ENCODE data around the gene USP37. TPM values are rescaled to one million over a fixed set of nuclear protein-coding genes. Genes with fewer than 3 reads are reported as not detected.

Gene USP37
- total and polyA plus RNA-seq, 2 of the 13 experiments (the other 11 are each of a cell fraction or from before 2014, with no cell fraction given) = 6.5 to 30.6 TPM

DNA sequence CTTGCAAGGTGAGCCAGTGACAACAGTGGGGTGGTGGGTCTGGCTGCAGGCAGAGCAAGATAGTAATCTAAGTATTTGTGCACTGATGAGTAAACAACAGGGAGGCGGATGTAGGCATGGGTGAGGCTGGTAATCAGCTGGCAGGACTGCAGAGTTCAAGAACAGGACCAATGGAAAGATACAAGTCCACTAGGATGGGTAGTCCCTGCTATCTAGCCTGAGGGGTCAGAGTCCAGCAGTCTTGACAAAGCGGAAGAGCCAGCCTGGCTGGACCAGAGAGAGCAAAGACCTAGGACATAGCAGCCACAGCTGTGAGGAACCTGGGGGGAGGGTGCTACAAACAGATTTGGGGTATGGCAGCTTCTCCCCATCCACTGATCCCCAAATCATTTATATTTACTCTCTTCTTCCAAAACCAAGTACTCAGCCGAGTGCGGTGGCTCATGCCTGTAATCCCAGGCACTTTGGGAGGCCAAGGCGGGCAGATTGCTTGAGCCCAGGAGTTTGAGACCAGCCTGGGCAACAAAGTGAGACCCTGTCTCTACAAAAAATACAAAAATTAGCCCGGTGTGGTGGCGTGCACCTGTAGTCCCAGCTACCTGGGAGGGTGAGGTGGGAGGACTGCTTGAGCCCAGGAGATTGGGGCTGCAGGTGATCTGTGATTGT is 123.3 kb downstream of the USP37 start (continued):
- no peak for TF ChIP-seq ZIK1 (CRISPR knock-in tag; IDR thresholded peaks at IDR 0.05; ENCODE audit: borderline replicate concordance, low read depth)
- TF ChIP-seq, protein P1, sequence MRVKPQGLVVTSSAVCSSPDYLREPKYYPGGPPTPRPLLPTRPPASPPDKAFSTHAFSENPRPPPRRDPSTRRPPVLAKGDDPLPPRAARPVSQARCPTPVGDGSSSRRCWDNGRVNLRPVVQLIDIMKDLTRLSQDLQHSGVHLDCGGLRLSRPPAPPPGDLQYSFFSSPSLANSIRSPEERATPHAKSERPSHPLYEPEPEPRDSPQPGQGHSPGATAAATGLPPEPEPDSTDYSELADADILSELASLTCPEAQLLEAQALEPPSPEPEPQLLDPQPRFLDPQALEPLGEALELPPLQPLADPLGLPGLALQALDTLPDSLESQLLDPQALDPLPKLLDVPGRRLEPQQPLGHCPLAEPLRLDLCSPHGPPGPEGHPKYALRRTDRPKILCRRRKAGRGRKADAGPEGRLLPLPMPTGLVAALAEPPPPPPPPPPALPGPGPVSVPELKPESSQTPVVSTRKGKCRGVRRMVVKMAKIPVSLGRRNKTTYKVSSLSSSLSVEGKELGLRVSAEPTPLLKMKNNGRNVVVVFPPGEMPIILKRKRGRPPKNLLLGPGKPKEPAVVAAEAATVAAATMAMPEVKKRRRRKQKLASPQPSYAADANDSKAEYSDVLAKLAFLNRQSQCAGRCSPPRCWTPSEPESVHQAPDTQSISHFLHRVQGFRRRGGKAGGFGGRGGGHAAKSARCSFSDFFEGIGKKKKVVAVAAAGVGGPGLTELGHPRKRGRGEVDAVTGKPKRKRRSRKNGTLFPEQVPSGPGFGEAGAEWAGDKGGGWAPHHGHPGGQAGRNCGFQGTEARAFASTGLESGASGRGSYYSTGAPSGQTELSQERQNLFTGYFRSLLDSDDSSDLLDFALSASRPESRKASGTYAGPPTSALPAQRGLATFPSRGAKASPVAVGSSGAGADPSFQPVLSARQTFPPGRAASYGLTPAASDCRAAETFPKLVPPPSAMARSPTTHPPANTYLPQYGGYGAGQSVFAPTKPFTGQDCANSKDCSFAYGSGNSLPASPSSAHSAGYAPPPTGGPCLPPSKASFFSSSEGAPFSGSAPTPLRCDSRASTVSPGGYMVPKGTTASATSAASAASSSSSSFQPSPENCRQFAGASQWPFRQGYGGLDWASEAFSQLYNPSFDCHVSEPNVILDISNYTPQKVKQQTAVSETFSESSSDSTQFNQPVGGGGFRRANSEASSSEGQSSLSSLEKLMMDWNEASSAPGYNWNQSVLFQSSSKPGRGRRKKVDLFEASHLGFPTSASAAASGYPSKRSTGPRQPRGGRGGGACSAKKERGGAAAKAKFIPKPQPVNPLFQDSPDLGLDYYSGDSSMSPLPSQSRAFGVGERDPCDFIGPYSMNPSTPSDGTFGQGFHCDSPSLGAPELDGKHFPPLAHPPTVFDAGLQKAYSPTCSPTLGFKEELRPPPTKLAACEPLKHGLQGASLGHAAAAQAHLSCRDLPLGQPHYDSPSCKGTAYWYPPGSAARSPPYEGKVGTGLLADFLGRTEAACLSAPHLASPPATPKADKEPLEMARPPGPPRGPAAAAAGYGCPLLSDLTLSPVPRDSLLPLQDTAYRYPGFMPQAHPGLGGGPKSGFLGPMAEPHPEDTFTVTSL (CRISPR knock-in tag; IDR thresholded peaks at IDR 0.05; ENCODE audit: borderline replicate concordance) = peak; percentile 96
- peak; percentile 90 for TF ChIP-seq ZBTB3 (CRISPR knock-in tag; IDR thresholded peaks at IDR 0.05; ENCODE audit: borderline replicate concordance, low read depth)
- TF ChIP-seq SATB2 (CRISPR knock-in tag; IDR thresholded peaks at IDR 0.05) = no peak
- peak; percentile 84 for TF ChIP-seq SP5 (CRISPR knock-in tag; IDR thresholded peaks at IDR 0.05; ENCODE audit: borderline replicate concordance, low read depth)
- no peak for TF ChIP-seq PRPF4 (IDR thresholded peaks at IDR 0.05; ENCODE audit: low read depth, low read length, poor library complexity, severe bottlenecking)
- TF ChIP-seq ZNF639 (CRISPR knock-in tag; conservative IDR thresholded peaks at IDR 0.05) = peak; percentile 58; the same call in 1 of the 2 replicates
- no peak for TF ChIP-seq ZNF24 (IDR thresholded peaks at IDR 0.05)
- TF ChIP-seq PTBP1 (IDR thresholded peaks at IDR 0.05; ENCODE audit: low read depth, low read length, poor library complexity, severe bottlenecking) = no peak
- TF ChIP-seq, protein P2, sequence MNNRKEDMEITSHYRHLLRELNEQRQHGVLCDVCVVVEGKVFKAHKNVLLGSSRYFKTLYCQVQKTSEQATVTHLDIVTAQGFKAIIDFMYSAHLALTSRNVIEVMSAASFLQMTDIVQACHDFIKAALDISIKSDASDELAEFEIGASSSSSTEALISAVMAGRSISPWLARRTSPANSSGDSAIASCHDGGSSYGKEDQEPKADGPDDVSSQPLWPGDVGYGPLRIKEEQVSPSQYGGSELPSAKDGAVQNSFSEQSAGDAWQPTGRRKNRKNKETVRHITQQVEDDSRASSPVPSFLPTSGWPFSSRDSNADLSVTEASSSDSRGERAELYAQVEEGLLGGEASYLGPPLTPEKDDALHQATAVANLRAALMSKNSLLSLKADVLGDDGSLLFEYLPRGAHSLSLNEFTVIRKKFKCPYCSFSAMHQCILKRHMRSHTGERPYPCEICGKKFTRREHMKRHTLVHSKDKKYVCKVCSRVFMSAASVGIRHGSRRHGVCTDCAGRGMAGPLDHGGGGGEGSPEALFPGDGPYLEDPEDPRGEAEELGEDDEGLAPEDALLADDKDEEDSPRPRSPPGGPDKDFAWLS (CRISPR knock-in tag; IDR thresholded peaks at IDR 0.05; ENCODE audit: borderline replicate concordance) = peak; percentile 84; the same call in 1 of the 2 replicates
- TF ChIP-seq MED13 (CRISPR knock-in tag; IDR thresholded peaks at IDR 0.05) = peak; percentile 74; the same call in 1 of the 2 replicates
- no peak for TF ChIP-seq SRSF4 (IDR thresholded peaks at IDR 0.05; ENCODE audit: low read depth, low read length, poor library complexity, severe bottlenecking)
- TF ChIP-seq, protein P3, sequence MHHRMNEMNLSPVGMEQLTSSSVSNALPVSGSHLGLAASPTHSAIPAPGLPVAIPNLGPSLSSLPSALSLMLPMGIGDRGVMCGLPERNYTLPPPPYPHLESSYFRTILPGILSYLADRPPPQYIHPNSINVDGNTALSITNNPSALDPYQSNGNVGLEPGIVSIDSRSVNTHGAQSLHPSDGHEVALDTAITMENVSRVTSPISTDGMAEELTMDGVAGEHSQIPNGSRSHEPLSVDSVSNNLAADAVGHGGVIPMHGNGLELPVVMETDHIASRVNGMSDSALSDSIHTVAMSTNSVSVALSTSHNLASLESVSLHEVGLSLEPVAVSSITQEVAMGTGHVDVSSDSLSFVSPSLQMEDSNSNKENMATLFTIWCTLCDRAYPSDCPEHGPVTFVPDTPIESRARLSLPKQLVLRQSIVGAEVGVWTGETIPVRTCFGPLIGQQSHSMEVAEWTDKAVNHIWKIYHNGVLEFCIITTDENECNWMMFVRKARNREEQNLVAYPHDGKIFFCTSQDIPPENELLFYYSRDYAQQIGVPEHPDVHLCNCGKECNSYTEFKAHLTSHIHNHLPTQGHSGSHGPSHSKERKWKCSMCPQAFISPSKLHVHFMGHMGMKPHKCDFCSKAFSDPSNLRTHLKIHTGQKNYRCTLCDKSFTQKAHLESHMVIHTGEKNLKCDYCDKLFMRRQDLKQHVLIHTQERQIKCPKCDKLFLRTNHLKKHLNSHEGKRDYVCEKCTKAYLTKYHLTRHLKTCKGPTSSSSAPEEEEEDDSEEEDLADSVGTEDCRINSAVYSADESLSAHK (CRISPR knock-in tag; IDR thresholded peaks at IDR 0.05; ENCODE audit: borderline replicate concordance) = no peak
- peak; percentile 63; the same call in 1 of the 2 replicates for TF ChIP-seq MYC (CRISPR knock-in tag; IDR thresholded peaks at IDR 0.05; ENCODE audit: borderline replicate concordance)
- TF ChIP-seq HDAC1 (CRISPR knock-in tag; IDR thresholded peaks at IDR 0.05) = peak; percentile 99
- TF ChIP-seq ZKSCAN8 (CRISPR knock-in tag; IDR thresholded peaks at IDR 0.05; ENCODE audit: borderline replicate concordance) = peak; percentile 96
- TF ChIP-seq SMAD1 (CRISPR knock-in tag; IDR thresholded peaks at IDR 0.05; ENCODE audit: borderline replicate concordance, low read depth) = no peak; the same call in 1 of the 2 replicates

Data from HepG2 (cell line).